DMS53 treated with DMSO at 0.1 percent for 48 hours (cell line): ENCODE measurements around the gene GCG.

Experiments used
- DNase-seq: peaks from one replicate; lab custom pipeline; 2025; ENCODE audit not compliant: unreplicated experiment; lab: John Stamatoyannopoulos, UW

GCG gene

DNA sequence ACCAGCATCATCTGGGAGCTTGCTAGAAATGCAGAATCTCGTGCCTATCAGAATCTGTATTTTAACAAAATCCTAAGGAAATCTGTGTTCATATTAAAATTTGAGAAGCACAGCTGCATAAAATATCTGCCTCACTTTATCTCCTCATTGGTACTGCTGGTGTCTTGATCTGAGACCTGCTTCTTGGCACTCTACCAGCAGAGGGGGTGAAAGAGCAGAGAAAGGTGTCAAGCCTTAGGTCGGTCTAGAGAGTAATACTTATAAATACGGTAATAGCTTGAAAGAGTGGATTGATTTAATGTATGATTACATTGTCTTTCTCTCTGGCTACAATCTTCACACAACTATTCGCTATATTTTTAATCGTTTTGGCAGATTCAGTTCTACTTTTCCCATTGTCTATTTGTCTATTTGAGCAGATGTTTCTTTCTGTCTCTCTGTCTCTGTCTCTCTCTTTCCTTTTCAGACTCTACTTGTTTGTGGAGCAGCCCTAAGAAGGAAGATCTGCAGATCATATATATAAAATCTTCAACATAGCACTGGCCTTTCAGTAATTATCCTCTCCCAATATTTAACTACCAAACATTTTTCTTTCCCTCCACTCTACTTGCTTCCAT is 1.7 kb upstream of the GCG start:
- peak; percentile 86 for DNase-seq

DNA sequence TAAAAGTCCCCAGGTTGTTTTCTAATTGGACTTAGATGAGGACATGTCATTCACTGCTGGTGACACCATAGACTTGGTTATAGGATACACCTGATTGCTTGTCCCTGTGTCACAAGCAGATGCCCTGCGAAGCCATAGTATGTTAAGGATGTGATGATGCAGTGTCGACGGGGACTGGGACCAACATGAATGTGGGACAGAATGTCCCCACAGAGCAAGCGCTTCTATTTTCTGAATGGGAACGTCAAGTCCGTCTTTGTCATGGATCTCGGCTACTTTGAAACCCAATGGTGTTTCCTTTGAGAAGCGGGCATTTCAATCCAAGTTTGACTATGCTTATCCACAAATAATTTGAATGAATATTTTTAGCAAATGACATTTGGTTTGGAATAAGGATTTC is 2.1 kb downstream of the GCG start:
- no peak for DNase-seq

DNA sequence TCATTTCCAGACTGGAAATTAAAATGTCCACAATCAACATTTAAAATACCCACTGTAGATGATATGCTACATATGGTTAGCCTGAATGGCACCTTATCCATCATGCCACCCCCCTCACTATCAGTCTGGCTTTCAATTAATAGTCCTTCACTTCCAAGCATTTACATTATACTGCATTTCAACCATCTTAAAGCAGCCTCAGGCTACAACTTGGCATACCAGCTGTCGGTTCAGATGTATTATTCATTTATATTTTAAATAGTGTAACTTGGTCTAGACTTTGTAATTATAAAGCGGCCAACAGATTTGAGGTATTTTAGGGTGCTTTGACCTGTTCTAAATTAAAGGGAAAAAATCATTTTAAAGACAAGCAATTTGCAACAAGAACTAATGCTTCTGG is 2.6 kb downstream of the GCG start:
- DNase-seq, result no peak

DNA sequence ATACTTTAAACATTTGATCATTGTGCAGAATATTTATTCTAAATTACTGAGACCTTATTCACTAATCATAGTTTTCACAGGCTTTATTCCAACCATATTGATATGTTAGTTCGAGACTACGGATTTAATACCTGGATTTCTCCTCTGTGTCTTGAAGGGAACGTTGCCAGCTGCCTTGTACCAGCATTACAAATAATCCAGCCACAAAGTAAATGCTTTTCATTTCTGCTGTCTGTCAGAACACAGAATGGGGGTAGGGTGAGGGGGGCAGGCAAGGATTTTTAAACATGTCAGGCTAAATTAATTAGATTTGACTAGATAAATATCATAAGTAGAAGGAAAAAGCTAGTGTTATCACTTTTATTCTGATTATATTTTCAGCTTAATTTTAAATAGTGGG is 3.1 kb downstream of the GCG start:
- DNase-seq, result no peak

DNA sequence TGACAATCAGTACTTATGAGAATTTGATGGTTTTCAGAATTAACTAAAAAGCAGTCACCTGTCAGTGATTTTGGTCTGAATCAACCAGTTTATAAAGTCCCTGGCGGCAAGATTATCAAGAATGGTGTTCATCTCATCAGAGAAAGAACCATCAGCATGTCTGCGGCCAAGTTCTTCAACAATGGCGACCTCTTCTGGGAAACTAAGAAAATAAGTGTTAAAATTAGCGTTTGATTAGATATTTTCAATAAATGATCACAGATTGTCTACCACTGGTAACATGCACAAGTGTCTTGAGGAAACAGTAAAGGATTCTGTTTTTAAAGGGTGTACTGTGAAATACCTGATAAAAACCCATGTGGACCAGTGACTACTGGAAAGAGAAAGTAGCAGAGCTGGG is 8.1 kb downstream of the GCG start:
- no peak for DNase-seq

DNA sequence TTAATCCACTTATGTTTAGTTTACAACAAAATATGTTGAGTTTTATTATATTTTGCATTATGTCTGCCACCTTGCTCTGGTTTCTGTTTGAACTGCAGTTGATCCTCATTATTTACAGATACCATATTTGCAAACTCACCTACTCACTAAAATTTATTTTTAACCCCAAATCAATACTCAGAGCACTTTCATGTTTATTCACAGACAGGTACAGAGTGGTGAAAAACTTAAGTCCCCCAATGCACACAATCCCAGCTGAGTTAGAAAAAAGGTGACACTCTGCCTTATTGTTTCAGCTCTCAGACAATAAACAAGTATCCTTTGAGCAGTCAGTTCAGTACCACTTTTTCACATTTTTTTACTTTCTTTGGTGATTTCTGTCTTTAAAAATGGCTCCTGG is 13.7 kb downstream of the GCG start:
- no peak for DNase-seq

DNA sequence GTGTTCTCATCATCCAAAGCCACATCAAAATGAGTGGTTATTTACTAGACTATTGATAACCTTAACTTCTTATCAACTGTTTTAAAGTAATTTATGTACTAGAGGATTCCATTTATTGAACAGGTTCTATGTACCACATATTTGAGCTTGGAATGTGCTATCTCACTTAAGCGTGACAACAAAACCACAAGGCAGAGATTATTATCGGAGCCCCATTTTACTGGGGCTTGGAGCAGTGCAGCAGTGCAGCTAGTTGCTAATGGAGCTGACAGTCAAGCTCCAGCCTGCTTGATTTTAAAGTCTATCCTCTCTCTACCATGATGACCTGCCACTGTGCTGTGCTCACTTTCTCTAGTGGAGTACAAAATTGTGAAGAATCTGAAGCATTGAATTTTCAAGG is 24.6 kb downstream of the GCG start:
- DNase-seq, result no peak

DNA sequence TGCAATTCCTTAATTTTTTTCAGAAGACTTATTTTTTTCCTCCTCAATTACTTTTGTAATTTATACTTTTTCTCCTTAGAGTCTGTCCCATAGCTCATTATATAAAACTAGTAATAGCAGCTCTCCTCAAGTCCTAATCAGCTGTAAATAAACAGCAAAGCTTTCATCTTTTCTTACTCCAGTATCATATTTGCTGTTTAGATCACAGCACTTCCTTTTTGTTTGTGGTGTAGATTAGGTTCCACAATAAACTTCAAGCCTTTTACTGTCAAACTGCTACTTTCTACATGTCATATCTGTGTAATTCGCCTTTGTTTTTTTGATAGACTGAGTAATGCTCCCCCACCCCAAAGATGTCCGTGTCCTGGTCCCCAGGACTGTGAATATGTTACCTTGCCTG is 25.5 kb downstream of the GCG start:
- DNase-seq, result no peak

DNA sequence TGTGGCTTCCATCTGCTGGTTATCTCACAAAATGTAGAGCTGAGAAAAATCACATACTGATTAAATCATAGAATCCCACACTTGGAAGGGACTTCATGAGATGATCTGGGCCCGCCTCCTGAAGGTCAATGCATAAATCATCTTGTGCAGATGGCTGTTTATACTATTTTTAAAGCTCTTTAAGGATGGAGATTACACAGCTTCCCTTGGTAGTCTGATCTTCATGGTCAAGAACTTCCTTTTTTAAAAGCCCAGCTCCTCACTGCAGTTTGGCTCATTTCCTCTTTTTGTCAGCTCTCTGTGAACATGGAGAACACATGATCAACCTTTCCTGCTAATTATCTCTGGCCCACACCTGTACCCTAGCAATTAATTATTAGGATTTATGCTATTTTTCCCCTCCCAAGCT is 25.9 kb downstream of the GCG start:
- DNase-seq, result no peak

DNA sequence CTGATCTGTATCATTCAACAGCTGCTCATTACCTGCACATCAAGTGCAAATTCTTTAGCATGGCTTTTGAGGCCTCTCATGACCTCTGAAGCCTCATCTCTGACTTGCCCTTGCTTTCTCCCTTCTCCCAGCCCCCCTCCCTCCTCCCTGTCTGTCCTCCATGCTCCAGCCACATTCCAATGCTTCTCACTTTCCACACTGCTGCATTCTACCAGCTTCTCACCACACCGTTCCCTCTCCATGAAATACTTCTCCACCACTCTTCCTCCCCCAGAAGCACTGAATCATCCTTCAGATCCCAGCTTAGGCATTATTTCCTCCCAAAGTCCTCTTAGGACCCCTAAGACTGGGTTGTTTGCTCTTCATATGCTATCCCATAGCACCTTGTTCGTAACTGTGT is 26.9 kb downstream of the GCG start:
- no peak for DNase-seq

DNA sequence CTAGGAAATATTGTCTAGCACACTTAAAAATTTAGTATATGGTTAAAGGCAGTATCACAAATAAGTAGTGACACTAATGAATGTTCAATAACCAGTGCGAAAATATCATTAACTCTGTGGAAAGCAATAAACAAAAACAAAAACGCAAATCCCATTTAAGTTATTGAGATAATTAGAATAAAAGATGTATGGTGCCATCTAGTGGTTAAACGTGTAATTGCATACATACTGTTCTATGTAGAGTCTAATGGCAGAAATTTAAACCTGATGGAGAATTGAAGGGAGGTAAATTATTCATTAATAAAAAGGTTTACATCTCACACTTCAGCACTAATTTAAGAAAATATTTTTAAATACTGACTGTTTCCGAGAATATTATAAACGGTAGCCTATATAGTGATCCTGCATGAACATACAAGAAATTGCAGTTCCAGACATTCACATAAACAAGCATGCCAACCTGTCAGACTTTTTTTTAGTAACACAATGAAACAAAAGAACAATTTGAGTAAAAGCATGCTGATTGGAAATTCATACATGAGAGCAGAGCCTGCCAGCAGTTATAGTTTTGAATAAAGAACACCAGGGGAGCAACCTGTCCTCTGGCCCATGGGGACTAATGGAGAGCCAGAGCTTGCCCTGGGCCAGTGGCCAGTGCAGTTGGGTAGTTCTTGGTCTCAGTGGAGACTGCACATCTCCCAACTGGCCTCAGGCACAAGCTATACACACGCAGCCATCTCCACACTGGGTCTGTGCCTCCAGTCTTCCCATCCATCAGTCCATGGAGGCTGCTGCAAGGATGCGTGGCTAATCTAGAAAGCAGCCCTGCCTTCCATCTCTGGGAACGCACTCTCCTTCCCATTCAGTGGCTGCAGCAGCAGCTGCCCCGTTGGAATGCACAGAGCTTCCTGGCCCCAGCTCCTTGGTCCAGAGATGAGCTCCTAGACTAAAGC is 28.0 kb downstream of the GCG start:
- peak; percentile 75 for DNase-seq

DNA sequence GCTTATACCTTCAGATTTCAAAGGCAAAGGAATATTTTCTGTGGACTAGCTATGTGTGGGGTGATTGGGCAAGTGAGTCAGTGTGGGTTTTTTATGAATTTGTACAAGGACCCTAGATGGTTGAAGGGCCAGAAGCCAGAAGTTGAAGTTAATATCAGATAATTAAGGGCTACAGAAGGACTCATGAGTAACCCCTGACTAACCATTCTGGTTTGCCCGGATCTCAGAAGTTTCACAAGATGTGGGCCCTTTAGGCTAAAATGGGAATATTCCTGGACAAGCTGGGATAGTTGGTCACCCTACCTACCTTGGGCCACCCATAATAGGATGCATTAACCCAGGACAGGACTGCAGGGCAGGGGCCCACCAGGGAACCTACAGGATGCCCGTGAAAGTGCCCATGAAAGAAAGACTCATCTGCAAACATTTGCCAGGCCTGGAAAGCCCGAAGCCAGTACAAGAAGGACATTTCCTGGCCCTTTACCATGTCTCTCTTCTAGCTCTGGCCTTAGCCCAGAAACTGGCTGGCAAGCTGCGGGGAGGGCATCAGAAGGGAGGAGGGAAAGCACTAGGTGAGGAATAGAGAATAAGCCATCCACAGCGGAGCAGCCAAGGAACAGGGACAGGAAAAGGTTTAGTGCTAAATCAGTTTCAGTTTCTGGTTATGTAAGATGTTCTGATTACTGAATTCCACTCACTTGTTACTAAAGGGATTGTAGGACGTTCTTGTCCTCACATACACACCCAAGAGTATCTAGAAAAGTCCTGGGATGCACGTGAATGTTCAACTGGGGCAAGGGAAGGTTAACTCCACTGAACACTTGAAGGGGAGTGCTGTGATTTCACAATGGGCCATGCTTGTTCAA is 33.6 kb downstream of the GCG start:
- DNase-seq, result no peak

DNA sequence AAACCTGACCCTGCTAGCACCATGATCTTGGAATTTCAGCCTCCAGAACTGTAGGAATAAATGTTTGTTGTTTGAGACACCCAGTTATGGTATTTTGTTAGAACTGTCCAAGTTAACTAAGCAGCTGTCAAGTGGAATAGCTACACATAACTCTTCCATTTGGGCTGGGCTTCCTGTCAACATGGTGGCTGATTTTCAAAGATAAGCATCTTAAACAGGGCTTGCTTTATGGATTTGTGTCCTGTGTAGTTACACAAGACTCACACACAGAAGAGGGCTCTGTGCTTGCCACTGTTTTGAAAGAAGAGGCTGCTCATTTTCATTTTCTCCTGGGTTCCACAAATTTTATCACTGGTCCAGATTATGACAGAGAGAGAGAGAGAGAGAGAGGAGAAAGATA is 35.7 kb downstream of the GCG start:
- no peak for DNase-seq

DNA sequence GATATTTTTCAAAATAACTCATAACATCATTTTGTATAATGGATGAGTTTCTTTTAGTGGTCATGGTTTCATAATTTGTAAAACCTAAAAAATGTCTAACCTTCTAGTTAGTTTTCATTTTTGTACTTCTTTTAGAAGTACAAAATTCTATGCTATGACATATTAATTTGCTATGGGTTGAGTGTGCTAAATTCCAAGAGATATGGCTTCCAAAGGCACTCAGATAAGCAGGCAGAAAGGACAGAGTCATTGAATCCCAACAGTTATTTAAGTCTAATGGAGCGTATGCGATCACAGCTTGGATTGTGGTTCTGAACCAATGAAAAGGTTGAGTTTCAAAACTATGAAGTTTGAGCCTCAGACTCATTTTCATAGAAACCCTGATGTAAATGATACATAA is 37.0 kb downstream of the GCG start:
- no peak for DNase-seq

DNA sequence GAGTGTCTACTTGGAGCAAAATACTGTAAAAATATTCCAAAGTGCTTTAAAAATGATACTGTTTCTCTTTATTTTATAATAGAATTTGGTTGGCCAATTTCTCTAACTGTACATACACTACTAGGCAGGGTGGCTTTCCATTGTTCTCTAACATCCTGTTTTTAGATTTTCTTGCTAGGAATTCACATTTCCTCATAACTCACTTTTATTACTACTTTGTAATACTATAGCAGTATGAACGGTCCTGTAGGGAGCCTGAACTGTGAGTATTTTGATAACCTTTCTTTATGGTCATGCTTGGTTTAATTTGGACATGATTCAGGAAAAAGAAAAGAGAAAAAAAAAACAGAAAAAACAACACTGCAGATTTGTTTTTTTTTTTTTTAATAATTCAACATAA is 37.8 kb downstream of the GCG start:
- DNase-seq, result no peak

DNA sequence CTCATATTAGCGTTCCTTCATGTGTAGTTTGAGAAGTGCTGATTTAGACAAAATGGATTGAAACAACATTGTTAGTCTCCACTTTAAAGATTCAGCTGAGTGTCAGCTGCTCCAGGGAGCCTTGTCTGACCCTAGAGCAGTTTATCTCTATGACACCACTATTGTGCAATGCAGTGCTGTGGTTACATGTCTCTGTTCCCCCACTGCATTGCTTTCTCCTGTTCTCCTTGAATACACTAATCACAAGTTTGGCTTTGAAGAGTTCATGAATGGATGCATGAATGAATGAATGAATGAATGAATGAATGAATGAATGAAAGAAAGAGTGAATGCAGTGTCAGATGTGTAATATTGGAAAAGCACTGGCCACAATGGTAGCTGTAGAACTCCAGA is 38.3 kb downstream of the GCG start:
- DNase-seq, result no peak

DNA sequence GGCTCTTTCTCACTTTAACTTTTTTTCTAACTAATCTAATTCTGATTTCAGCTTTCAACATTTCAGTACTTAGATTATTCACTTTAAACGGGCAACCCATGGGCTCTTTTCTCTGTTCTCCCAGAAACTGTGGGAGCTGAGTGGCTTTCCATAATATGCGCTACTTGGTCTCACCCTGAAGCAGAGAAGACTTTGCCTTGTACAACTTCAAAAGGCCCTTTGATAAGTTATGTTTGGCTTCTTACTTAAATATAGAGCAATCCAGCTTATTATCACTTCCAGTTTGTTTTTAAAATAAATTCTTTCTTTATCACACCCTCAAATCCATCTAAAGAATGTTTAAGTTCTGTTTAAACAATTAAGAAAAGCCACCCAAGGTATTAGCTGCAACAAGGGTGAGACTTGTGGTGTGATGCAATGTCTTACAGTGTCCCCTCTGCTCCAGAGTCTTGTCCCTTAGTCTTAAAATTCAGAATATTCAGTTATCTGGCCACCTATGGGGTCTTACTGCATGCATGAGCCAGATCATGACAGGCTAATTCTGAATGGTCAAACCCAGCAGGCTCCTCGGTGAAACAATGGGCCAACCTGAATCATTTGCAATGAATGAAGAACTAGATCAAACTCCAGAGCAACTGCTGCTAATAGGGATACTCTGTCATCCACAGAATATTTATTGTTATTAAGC is 38.8 kb downstream of the GCG start:
- DNase-seq, result no peak

DNA sequence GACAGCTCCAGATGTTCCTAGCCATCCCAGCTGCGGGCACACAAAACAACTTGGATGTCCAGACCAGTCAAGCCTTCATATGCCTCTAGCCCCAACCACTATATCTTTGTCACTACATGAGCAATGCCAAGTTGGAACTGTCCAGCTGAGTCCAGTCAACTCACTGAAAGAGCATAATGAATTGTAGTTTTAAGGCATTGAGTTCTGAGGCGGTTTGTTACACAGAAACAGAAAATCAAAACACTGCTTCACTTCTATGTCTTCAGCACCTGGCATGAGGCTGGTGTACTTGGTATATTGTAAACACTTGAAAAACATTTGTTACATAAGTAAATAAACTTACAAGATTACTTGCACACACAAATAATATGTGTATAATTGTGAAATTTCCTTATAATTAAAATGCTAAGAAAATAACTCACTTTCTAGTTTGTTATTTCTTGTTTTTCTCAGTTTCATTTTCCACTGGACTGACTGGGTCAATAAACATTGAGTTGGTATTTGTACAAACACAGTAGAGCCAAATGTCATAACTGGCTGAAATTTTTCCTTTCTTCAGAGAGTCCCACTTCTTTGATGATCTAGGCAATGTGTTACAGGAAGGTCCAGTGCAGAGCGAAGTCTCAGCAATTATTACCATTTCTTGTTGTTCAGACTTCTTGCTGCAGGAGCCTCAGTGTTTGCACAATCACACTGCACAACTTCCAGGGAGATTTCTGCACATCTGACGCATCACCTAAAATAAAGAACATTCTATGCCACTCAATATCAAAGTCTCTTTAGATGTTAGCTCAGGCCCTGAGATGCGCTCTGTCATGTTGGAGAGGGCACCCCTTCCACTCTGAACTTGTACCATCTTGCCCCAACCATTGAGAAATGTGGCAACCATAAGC is 39.8 kb downstream of the GCG start:
- peak; percentile 14 for DNase-seq

DNA sequence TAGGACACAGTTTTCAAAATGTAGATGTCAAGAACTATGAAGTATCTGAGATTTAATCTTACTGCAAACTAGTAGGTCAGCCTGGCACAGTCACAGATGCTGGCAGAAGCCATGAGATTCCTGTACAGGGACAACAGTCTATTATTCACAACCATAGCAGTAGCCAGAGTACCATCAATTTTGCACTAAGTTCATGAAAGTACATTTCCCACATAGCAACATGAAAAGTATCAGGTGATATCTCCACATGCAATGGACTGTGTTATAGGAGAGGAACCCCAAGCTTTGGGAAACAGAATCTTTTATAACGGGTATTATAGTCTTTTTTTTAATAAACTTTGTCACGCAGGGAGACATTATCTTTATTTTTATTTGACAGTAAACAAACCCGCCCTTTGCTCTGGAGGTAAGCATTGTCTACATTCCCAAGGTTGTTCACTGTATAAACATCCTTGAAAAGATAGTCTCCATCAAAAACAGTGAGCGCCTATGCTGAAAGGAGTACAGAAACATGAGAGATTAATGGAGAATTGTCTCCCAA is 44.6 kb downstream of the GCG start:
- DNase-seq, result no peak

DNA sequence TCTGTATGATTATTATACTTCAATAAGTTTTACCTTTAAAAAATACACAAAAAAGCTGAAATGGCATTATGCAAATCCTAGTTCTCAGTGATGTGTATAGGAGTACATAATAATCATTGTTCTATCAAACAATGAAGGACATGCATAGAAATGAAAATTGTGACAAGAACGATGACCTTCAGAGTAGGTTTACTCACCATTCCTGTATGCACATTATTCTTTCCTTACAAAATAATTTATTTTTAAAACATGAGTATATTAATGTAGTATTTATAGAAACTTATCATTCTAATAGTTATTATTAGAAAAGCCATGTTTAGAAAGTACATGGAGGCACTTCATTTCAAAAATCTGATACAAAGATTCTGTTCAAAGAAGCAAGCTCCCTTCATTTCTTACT is 45.3 kb downstream of the GCG start:
- no peak for DNase-seq
